Measurements from ENCODE around the gene WDR93.

The WDR93 gene

DNA sequence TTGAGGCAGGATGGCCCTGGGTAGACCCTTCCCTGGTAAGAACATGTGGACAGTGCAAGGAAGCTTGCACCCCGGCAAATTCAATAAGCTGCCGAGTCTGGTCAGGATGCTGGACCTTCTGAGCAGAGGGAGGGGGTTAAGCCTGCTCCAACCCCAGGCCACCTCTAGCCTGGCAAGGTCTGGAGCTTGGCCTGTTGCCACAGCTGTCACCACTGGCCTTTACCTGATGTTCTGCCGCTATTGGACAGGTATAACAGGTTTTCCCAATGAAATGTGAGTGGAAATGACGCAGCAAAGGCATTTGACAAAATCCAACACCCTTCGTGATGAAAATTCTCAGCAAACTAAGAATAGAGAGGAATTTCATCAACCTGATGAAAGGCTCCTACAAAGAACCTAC, 61.1 kb downstream of the WDR93 start:
- no peak for DNase-seq (ENCODE audit: low read depth)
- TF ChIP-seq, protein P1, sequence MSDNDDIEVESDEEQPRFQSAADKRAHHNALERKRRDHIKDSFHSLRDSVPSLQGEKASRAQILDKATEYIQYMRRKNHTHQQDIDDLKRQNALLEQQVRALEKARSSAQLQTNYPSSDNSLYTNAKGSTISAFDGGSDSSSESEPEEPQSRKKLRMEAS (IDR thresholded peaks at IDR 0.05; ENCODE audit: low read depth, low read length), result no peak
- TF ChIP-seq, protein P2, sequence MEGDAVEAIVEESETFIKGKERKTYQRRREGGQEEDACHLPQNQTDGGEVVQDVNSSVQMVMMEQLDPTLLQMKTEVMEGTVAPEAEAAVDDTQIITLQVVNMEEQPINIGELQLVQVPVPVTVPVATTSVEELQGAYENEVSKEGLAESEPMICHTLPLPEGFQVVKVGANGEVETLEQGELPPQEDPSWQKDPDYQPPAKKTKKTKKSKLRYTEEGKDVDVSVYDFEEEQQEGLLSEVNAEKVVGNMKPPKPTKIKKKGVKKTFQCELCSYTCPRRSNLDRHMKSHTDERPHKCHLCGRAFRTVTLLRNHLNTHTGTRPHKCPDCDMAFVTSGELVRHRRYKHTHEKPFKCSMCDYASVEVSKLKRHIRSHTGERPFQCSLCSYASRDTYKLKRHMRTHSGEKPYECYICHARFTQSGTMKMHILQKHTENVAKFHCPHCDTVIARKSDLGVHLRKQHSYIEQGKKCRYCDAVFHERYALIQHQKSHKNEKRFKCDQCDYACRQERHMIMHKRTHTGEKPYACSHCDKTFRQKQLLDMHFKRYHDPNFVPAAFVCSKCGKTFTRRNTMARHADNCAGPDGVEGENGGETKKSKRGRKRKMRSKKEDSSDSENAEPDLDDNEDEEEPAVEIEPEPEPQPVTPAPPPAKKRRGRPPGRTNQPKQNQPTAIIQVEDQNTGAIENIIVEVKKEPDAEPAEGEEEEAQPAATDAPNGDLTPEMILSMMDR (IDR thresholded peaks at IDR 0.05; ENCODE audit: low read depth, low read length), result no peak
- no peak for TF ChIP-seq POLR2A (IDR thresholded peaks at IDR 0.05; ENCODE audit: extremely low read depth, insufficient read length)
- TF ChIP-seq MYC (IDR thresholded peaks at IDR 0.05; ENCODE audit: low read depth, low read length), result no peak
- H3K4me3 ChIP-seq (ENCODE audit: low read depth, low read length), result no peak overlapping the region

DNA sequence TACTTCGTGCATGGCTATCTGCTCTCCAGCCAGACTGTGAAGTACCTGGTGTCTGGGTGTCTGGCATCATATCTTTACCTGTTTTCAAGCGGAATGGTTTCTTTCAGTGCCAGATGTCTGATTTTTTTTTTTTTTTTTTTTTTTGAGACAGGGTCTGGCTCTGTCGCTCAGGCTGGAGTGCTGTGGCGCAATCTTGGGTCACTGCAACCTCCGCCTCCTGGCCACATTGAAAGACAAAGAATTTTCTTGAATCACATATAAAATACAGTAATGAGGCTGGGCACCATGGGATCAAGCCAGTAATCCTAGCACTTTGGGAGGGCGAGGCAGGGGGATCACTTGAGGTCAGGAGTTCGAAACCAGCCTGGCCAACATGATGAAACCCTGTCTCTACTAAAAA, 63.2 kb downstream of the WDR93 start:
- no peak for DNase-seq (ENCODE audit: low read depth)
- H3K4me3 ChIP-seq (ENCODE audit: low read depth, low read length), result no peak overlapping the region
- TF ChIP-seq MYC (IDR thresholded peaks at IDR 0.05; ENCODE audit: low read depth, low read length) (no peak), POLR2A (IDR thresholded peaks at IDR 0.05; ENCODE audit: extremely low read depth, insufficient read length) (no peak)
- TF ChIP-seq, protein P2 (IDR thresholded peaks at IDR 0.05; ENCODE audit: low read depth, low read length), result no peak
- TF ChIP-seq, protein P1 (IDR thresholded peaks at IDR 0.05; ENCODE audit: low read depth, low read length), result no peak

DNA sequence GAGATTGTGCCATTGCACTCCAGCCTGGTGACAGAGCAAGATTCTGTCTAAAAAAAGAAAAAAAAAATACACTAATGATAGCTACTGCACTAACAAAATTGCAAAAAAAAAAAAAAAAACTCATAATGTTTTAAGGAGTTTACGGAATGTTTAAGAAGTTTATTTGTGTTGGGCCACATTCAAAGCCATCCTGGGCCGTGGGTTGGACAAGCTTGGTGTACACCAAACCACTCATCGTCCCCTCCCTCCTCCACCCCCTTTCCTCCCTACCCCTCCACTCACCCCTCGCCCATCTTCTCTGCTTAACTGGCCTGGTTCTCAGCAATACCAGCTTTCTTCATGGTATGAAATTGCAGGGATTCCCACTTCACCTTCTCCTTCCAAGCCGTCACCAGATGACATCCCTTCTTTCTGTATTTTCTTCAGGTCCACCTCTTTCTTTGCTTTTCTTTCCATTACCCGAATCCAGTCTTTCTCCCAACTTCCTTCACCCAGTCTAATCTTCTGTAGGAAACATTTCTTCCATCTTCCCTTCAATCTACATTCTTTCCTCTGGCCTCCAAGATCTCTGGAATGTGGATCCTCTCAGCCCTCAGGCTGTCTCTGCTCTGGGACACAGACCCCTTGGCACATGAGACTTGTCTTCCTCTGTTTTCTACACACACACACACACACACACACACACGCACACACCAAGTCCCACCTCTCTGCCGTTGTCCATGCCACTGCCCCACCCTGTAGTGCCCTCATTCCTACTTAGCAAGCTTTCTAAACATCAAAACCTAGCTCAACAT, 63.9 kb downstream of the WDR93 start:
- TF ChIP-seq MYC (IDR thresholded peaks at IDR 0.05; ENCODE audit: low read depth, low read length) (no peak), POLR2A (IDR thresholded peaks at IDR 0.05; ENCODE audit: extremely low read depth, insufficient read length) (no peak)
- TF ChIP-seq, protein P2 (IDR thresholded peaks at IDR 0.05; ENCODE audit: low read depth, low read length), result no peak
- TF ChIP-seq, protein P1 (IDR thresholded peaks at IDR 0.05; ENCODE audit: low read depth, low read length), result no peak
- no peak for DNase-seq (ENCODE audit: low read depth)
- no peak overlapping the region for H3K4me3 ChIP-seq (ENCODE audit: low read depth, low read length)

DNA sequence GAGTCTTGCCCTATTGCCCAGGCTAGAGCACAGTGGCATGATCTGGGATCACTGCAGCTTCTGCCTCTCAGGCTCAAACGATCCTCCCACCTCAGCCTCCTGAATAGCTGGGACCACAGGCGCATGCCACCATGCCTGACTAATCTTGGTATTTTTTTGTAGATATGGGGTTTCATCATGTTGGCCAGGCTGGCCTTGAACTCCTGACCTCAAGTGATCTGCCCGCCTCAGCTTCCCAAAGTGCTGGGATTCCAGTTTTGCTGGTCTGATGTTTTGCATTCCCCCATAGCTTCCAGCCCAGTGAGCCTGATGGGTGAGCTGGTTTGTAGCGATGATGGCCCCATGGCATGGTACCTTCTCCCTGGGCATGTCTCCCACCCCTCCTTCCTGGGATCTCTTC, 65.1 kb downstream of the WDR93 start:
- no peak for DNase-seq (ENCODE audit: low read depth)
- no peak for TF ChIP-seq POLR2A (IDR thresholded peaks at IDR 0.05; ENCODE audit: extremely low read depth, insufficient read length)
- TF ChIP-seq, protein P2 (IDR thresholded peaks at IDR 0.05; ENCODE audit: low read depth, low read length), result no peak
- no peak for TF ChIP-seq MYC (IDR thresholded peaks at IDR 0.05; ENCODE audit: low read depth, low read length)
- TF ChIP-seq, protein P1 (IDR thresholded peaks at IDR 0.05; ENCODE audit: low read depth, low read length), result no peak
- no peak overlapping the region for H3K4me3 ChIP-seq (ENCODE audit: low read depth, low read length)

DNA sequence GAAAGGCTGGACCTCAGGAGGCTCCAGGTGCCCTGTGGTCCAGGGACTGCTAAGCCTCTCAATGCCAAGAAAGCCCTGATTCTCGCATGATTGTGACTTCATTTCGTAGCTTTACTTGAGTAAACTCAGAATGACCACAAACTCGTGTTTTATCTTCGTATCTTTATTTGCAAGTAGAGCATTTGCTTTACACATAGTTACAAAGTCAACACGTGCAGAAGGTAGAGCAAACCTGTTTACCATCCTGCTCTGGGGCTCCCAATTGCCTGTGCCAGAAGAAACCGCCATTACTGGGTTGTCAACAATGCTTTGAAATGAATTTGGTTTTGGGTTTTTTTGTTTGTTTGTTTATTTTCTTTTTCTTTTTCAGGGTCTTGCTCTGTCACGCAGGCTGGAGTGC, 66.3 kb downstream of the WDR93 start:
- DNase-seq (ENCODE audit: low read depth), result no peak
- H3K4me3 ChIP-seq (ENCODE audit: low read depth, low read length), result no peak overlapping the region
- TF ChIP-seq, protein P2 (IDR thresholded peaks at IDR 0.05; ENCODE audit: low read depth, low read length), result no peak
- TF ChIP-seq POLR2A (IDR thresholded peaks at IDR 0.05; ENCODE audit: extremely low read depth, insufficient read length), result no peak
- no peak for TF ChIP-seq MYC (IDR thresholded peaks at IDR 0.05; ENCODE audit: low read depth, low read length)
